BJ (cell line): Measurements from ENCODE around the gene KCNK1. TPM values are rescaled to one million over a fixed set of nuclear protein-coding genes. Genes with fewer than 3 reads are reported as not detected.
"Not testable (repeated sequence)": the region's sequence is repeated elsewhere in the genome, so short reads cannot be mapped to it uniquely, and the experiment has no call there.

Experiments used
- CTCF ChIA-PET: fragments of 350-600 bp; formaldehyde crosslinking; extraction: SDS; loops from one replicate; lab custom pipeline; 2021; ENCODE audit warnings: antibody characterized with exemption, inconsistent platforms; lab: Yijun Ruan, JAX
- POLR2A ChIA-PET: fragments of 300-600 bp; sonication (Branson Sonifier 250); formaldehyde crosslinking; extraction: SDS; loops from one replicate; lab custom pipeline; 2021; ENCODE audit warnings: antibody characterized with exemption; lab: Charles Lee
- DNase-seq: peaks from one replicate; pipeline ENCODE4 v3.0.0-alpha.2; 2011; ENCODE audit warnings: low read depth
- H3K27me3 ChIP-seq: 2 replicates; pipeline ENCODE4 v1.6.0; 2011; ENCODE audit warnings: low read length; ENCODE audit not compliant: control insufficient read depth, insufficient read depth
- H3K36me3 ChIP-seq: 2 replicates; pipeline ENCODE4 v1.5.1; 2011; ENCODE audit warnings: low read length; ENCODE audit not compliant: control insufficient read depth, insufficient read depth
- H3K4me3 ChIP-seq: 2 replicates; pipeline ENCODE4 v1.5.1; 2011; ENCODE audit warnings: low read depth, mild to moderate bottlenecking, control low read depth, low read length
- polyA plus RNA-seq: library from polyadenylated mRNA; depleted of rRNA; stranded (reverse); fragments of >200 nt; gene quantifications from 2 replicates; pipeline ENCODE4 v1.2.3, GENCODE V29; 2011
- TF ChIP-seq, protein P1 (sequence below): IDR thresholded peaks from 2 replicates; pipeline ENCODE4 v1.5.1; 2011; ENCODE audit warnings: low read depth, mild to moderate bottlenecking, control low read depth, inconsistent platforms, low read length, moderate library complexity; ENCODE audit not compliant: insufficient read depth

Gene KCNK1
- polyA plus RNA-seq, 1 experiment = 3.0 TPM

DNA sequence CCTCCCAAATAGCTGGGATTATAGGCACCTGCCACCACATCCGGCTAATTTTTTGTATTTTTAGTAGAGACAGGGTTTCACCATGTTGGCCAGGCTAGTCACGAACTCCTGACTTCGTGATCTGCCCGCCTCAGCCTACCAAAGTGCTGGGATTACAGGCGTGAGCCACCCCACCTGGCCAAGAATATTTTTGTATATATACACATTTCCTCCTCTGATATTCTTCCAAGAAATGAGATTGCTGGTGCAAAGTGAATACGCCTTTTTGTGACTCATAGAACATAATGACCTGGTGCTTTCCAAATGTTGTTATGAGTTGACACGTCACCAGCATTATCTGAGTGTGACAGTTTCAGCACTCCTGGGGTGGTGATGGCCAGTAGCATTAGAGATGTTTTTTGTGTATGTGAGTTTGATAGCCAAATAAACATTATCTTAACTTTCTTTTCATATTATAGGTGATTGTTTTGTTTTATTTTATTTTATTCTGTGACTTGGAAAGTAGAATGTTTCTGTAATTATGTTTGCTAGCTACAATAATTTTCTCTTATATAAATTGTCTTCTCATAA lies 54.9 kb downstream of the KCNK1 start:
- no peaks in the 10 kb centered on the region for H3K27me3 ChIP-seq
- H3K36me3 ChIP-seq = peaks cover 1% of the 10 kb centered on the region; the same call in 1 of the 2 replicates
- CTCF ChIA-PET = no interaction called here
- POLR2A ChIA-PET = no interaction called here
- DNase-seq = peak; percentile 33
- TF ChIP-seq, protein P1, sequence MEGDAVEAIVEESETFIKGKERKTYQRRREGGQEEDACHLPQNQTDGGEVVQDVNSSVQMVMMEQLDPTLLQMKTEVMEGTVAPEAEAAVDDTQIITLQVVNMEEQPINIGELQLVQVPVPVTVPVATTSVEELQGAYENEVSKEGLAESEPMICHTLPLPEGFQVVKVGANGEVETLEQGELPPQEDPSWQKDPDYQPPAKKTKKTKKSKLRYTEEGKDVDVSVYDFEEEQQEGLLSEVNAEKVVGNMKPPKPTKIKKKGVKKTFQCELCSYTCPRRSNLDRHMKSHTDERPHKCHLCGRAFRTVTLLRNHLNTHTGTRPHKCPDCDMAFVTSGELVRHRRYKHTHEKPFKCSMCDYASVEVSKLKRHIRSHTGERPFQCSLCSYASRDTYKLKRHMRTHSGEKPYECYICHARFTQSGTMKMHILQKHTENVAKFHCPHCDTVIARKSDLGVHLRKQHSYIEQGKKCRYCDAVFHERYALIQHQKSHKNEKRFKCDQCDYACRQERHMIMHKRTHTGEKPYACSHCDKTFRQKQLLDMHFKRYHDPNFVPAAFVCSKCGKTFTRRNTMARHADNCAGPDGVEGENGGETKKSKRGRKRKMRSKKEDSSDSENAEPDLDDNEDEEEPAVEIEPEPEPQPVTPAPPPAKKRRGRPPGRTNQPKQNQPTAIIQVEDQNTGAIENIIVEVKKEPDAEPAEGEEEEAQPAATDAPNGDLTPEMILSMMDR = no peak
- no peak overlapping the region for H3K4me3 ChIP-seq

- CTCF ChIA-PET = not testable (repeated sequence)
Observed at GRCh38 chr1:233670363-233670762, 56.5 kb downstream of the KCNK1 start.

GRCh38 chr1:233671286-233671685 lies 57.4 kb downstream of the KCNK1 start:
- no peak overlapping the region for H3K4me3 ChIP-seq
- no peak for DNase-seq
- ChIA-PET CTCF (no interaction called here), POLR2A (no interaction called here)
- H3K36me3 ChIP-seq = no peaks in the 10 kb centered on the region
- TF ChIP-seq, protein P1 = no peak
- H3K27me3 ChIP-seq = no peaks in the 10 kb centered on the region

More at GRCh38 chr1:233670363-233670762, 56.5 kb downstream of the KCNK1 start:
- not testable (repeated sequence) for DNase-seq, H3K4me3 ChIP-seq, H3K36me3 ChIP-seq, H3K27me3 ChIP-seq
- POLR2A ChIA-PET = interaction anchor here (0.6 kb wide), 1 partner anchor 1540 kb away, joined by 3 read pairs; no protein-coding TSS in a partner anchor

GRCh38 chr1:233672732-233673131 lies 58.8 kb downstream of the KCNK1 start:
- Histone ChIP-seq H3K4me3 (no peak overlapping the region), H3K36me3 (no peaks in the 10 kb centered on the region), H3K27me3 (no peaks in the 10 kb centered on the region)
- DNase-seq = no peak
- ChIA-PET POLR2A (no interaction called here), CTCF (no interaction called here)
- TF ChIP-seq, protein P1 = no peak

- ChIA-PET POLR2A (no interaction called here), CTCF (no interaction called here)
- DNase-seq = no peak
- Histone ChIP-seq H3K36me3 (no peaks in the 10 kb centered on the region), H3K27me3 (no peaks in the 10 kb centered on the region), H3K4me3 (no peak overlapping the region)
- TF ChIP-seq, protein P1 = no peak
Observed at GRCh38 chr1:233673261-233673946, 59.5 kb downstream of the KCNK1 start.
